Esophagus muscularis mucosa (tissue), 3 donors: ENCODE data around the gene DENND2A.

Source experiments
- CTCF ChIP-seq, 3 experiments: fragments of 200-600 bp in 2 of 3; fragments of 450-650 bp in 1 of 3; sonication (generic) in 2 of 3; IDR thresholded peaks; one replicate each; pipeline ENCODE4 v1.5.1; 2017 to 2019; ENCODE audit warnings: antibody characterized with exemption in 3 of 3, mild to moderate bottlenecking in 2 of 3, moderate library complexity in 1 of 3
- POLR2A ChIP-seq: fragments of 450-650 bp; IDR thresholded peaks from one replicate; pipeline ENCODE4 v1.6.1; 2017; ENCODE audit warnings: antibody characterized with exemption, moderate library complexity, mild to moderate bottlenecking, low read depth

DNA sequence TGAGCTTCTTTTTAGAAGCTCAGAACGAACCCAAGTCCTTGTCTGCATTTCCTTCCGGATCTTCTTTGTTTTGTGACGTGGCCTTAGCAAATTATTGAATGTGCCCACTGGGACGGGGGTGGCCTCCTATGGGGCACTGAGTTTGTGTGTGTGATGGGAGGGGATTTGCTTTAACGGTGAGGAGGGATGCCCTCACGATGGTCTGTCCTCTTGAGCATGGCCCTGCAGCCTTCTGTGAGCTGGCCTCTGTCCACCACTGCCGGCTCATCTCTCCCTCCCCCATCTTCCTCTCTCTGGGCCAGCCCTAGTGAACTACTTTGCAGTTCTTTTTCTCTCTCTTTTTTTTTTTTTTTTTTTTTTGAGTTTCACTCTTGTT is 98.4 kb downstream of the DENND2A start:
- TF ChIP-seq CTCF (IDR thresholded peaks at IDR 0.05) (no peak), POLR2A (no peak)
